Stimulated activated CD8-positive, alpha-beta memory T cell treated with anti-CD3 and anti-CD28 coated beads, Interleukin-7, amount 100 ng/mL, for 24 hours (primary cell): ENCODE measurements around the gene ITGA11.

Source experiments
- DNase-seq: peaks from one replicate; pipeline ENCODE4 v3.0.0-alpha.2; 2020; ENCODE audit warnings: low read depth

Gene ITGA11

DNA sequence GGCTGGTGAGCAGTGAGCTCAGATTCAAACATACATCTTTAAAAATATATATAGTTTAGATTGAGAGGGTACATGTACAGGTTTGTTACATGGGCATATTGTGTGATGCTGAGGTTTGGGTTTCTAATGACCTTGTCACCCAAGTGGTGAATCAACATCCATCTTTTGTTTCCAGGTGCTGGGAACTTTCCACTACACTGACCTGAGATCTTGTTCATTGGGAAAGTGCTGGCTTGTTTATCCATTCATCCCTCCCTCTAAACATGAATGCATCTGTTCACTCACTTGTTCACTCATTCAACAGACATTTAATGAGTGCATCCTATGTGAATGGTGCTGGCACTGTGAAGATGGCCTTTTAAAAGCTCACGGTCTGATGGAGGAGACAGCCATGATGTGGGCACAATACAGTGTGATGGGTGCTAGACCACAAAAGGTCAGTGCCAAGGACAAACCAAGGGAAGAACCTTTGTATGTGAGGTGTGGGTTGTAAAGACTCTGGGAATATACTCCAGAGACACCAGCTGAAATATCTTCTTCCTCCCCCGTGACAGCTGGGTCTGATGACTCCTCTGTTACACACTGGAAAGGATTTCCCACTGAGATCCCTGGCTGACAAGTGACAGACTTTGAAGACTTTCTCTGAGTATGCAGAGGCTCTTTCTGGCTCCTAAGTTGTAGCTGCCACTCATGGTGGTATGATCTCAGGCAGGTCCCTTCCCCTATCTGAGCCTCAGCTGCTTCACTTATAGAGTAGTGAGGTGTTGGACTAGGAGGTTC lies 16.2 kb upstream of the ITGA11 start:
- DNase-seq = no peak

DNA sequence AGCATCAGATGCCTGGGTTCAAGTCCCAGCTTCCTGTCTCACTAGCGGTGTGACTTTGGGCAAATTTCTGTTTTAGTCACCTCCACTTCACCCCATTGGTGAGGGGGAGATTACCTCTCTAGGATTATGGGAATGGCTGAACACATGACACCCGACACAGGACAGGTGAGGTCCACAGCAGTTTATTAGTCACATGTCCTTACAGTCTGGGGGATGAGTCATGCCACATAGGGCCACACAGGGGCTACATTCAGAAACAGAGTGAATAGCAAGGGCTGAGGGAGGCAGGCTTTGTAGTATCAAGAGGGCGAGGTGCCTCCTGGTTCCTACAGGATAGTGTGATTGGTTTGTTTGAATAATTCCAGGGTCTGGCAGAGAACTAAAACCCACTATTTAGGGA lies 15.2 kb upstream of the ITGA11 start:
- DNase-seq = no peak

DNA sequence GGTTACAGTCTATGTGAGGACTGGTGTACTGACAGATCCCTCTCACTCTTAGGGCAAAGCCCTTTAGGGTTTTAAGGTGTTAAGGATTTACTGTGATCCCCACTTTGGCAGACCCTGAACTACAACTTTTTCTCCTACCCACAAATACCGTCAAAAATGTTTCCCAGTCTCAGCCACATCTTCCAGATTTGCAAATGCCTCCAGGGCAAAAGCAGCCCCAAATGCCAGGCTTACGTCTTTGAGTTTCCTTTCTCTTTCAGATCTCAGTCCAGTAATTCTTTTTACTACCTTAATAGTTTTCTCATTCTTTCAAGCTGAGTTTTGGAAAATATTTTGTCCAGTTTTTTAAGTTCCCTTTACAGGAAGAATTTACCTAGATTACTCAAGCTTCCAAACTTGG lies 13.4 kb upstream of the ITGA11 start:
- DNase-seq = no peak

DNA sequence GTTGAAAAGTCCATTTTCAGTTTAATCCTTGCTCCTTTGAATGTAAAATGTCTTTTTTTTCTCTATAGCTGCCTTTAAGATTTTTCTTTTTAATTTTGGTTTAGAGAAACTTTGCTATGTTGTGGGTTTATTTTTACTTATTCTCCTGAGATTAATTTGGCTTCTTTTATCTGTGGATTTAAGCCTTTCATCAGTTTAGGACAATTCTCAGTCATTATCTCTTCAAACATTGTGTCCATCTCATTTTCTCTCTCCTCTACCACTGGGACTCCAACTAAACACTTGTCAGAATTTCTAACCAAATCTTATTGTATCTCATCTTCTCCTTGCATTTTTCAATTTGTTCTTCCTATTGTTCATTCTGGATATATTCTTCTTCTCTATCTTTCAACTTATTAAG lies 12.4 kb upstream of the ITGA11 start:
- DNase-seq = no peak

DNA sequence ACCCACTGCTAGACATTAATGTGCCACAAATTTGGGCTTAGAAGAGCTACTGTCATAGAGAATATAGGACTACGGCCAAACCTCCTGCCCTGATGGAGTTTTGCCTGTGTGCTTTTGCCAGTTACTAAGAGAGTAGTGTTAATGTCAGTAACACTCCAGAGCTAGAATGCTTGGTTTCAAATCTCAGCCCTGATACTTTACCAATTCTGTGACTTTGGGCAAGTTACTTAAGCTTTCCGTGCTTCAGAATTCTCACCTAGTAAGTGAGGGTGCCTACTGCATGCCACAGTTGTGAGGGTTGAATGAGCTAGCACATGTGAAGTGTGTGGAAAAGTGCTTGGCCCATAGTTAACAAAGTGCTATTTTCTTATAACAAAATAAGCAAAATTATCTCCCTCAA lies 10.9 kb upstream of the ITGA11 start:
- DNase-seq = no peak

DNA sequence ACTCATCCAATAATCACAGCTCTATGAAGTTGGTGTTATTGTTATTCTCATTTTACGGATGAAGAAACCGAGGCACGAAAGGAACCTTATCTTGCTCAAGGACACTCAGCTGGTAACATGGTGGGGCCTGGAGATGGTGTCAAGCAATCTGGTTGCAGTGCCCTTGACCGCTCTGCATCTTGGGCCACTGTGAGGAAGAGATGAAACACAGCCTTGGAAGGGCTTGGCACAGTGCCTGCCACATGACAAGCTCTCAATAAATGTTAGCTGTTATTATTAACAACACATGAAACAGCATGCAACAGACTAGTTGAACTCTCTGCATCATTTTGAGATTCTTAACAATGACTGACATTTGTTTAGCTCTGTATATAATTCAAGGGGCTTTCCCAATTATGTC lies 10.1 kb upstream of the ITGA11 start:
- no peak for DNase-seq

DNA sequence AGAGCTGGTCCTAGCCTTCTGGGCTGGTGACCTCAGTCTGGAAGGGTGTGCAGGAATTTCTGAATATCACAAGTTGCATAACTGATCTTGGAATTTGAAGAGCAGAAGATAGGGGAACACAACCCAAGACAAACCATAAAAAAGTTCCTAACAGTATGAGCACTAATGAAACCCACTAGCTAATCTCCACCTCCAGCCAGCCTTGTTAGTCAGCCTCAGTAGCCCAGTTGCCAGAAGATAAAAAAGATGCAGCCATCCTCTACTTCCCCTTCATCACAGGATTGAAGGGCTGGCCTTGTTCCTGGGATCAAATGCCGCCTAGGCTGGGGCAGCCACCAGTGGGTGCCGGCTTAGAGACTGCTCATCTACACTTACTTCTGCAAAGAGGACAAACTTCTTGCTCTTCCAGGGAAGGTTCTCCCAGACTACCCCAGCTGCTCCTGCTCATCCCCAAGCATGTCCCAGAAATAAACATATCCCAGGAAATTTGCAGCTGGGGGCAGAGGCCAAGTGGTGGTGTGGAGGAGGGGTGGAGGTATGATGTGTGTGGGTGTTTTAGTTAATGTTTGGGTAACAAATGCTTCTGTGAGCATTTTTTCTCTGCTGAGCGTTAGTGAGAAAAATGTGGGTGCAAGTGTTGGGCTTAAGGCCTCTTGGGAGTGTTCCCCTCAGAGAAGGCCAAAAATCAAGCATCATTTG lies 9.2 kb upstream of the ITGA11 start:
- no peak for DNase-seq

DNA sequence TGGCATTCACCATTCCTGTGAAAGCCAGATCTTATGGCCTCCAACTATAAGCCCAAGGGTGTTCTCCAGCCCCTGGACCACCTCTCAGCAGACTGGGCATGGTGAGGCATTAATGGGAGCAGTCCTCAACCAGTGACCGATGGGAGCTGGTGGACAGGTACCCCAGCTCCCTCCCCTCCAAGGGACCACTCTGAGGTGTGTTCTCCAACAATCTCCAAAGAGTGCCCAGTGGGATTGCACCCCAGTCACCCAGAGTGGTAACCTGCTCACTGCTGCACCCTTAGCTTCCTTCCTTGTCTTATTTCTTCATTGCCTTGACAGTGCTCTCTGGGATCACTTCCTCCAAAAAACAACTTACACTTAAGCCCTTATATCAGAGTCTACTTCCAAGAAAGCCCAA lies 8.2 kb upstream of the ITGA11 start:
- no peak for DNase-seq

DNA sequence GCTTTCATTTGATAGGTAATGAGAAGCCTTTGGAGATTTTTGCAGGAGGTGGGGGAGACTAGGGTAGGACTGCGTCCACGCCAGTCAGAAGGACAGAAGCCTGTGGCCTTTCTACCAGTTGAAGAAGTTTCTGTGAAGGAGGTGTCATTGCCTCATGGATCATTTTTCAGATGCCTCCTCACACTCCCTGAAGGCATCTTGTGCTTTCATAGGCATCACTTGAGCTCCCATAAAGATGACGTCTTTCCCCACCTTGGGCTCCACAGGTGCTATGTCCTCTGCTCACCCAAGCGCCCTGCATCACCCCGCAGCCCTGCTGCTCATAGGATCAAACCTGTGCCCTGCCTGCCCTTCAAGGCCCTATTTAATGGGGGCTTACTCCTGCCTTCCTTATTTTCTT lies 7.5 kb upstream of the ITGA11 start:
- DNase-seq = no peak

DNA sequence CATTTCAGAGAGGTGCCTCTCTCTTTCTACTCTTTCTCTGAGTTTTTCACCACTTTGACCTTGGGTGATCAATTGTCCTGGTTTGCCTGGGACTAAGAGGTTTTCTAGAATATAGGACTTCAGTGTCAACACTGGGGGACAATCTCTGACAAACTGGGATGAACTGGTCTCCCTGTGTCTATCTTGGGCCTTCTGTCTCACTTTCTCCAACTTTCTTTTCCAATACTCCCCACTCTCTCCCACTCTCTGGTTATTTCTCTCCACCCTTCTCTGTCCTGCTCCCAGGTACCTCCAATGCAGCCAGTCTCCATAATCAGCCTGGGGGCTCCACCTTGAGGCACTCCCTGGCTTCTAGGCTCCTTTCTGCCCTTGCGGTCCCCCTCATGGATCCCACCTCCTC lies 4.7 kb upstream of the ITGA11 start:
- DNase-seq = no peak

DNA sequence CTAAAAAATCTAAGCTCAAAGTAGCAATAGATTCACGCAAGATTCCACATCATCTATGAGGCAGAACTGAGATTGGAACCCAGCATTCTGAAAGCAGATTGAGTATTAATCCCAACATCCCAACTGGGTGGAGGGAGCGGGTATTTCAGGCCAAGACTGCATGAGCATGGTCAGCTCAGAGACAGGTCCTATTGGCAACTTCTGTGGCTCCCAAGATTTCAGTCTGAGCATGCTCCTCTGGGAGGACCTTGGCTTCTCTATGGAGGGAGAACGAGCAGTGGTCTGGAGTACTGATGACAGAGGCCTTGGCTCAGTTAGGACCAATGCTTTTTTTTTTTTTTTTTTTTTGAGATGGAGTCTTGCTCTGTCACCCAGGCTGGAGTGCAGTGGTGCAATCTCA lies 4.0 kb upstream of the ITGA11 start:
- DNase-seq = no peak

DNA sequence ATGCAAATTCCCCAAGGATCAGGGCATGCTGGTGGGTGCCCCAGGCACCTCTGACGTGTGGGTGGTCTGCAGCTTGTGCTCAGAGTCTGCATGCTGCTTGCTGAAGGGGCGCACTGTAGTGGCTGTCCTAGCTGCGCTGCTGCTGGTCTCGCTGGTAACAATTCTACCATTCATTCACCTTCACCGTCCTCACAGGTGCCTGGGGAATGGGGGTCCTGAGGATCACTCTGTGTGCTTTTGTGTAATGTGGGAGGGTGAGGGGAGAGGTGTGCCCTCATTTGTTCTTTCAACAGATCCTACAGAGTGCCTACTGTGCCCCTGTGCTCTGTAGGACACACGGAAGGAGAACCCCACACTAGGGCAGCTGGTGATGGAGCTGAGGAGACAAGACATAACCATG lies 2.1 kb upstream of the ITGA11 start:
- no peak for DNase-seq

DNA sequence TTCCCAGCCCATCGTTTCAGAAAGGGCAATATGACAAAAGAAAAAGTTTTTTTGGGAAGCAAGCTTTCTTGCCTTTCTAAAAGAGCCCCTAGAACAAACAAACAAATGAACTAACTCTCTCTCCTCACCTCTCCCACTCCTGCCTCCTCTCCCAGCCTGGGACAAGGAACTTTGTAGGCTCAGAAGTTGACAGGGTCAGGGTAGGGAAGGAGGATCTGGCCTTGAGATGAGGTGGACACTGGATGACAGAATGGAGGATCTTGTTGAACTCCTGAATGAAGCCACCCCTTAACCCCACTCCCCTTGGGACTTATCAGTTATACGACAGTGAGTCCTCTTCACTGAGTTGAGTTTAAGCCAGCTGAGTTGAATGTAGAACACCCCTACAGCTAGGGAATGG lies 1.6 kb upstream of the ITGA11 start:
- DNase-seq = no peak

DNA sequence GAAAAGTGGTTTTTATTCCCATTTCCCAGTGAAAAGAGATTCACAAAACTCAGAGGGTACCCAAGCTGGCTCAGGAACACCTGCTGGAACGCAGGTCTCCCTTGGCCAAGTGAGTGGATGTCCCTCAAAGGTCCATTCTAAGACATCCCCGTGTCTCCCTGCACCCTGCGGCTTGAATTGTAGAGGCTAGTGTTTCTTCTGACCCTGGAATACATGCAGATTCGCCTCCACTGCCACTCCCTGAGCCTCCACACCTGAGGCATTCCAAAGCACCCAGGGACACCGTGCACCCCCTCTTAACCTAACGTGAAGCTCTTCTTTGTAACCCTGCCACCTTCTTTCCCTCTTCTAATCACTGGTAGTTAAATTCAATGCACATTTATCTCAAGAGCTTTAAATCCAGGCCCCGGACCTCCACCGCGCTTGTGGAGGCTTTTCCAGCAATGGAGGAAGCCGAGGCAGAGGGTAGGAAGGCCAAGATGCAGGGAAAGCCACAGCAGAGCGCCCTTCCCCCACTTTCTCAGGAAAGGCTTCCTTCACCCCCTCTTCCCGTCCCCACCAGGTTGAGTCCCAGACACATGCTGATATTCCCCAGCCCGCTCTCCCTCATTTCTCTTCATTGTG lies 590 bp upstream of the ITGA11 start:
- no peak for DNase-seq

DNA sequence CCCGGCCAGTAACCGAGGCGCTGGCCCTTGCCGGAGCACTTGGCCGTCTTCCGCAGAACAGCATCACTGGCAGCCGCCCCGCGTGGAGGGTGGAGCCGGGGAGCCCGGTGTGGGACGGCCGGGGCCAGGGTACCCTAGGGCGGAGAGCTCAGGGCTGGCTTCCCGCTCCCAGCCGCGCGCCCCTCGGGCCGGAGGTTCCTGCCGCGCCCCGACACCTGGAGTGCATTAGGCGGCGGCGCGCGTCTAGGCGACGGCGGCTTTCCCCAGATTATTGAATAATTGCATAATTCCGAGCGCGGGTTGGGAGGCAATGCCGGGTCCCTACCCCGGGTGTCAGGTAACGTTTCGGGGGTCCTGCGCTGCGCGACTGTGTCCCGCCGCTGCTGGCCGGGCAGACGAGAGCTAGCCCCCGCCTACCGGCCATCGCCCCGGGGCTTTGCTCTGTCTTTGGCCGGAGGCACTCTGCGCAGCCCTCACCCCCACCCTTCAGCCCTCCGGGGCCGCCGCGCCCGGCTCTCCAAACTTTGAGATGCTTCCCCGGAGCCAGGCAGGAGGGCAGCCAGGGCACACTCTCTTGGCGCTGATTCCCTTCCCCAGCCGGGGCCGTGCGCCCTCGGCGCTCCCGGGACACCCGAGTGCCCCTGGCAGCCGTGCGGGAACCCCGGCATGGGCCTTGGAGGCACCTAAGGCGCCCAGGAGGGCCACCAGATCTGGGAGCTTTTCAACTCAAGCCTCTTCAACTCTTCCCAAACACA lies 749 bp downstream of the ITGA11 start:
- no peak for DNase-seq

DNA sequence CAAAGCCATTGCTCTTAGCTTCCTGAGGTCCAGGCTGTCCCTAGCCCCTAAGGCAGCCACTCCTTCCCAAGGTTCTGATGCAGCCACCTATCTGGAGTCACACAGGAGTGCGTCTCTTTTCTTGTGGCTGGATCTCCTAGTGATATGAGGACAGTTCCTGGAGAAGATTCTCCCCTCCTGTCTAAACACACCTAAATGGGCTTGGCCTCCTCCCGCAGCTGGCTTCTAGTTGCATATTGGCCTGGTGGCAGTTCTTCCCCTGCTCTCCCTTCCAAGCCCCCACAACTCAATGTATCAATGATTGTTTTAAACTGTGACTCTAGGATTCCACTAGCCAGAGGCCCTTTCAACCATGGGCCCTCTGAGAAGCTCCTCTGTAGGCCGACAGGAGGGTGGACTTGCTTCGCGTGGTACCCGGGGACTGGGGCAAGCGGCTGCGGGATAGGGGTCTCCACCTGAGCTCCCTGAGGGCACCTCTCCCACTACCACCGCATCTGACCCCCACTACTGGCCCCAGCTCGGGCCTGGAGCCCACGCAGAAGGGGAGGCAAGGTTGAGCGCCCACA lies 1.4 kb downstream of the ITGA11 start:
- DNase-seq = no peak

DNA sequence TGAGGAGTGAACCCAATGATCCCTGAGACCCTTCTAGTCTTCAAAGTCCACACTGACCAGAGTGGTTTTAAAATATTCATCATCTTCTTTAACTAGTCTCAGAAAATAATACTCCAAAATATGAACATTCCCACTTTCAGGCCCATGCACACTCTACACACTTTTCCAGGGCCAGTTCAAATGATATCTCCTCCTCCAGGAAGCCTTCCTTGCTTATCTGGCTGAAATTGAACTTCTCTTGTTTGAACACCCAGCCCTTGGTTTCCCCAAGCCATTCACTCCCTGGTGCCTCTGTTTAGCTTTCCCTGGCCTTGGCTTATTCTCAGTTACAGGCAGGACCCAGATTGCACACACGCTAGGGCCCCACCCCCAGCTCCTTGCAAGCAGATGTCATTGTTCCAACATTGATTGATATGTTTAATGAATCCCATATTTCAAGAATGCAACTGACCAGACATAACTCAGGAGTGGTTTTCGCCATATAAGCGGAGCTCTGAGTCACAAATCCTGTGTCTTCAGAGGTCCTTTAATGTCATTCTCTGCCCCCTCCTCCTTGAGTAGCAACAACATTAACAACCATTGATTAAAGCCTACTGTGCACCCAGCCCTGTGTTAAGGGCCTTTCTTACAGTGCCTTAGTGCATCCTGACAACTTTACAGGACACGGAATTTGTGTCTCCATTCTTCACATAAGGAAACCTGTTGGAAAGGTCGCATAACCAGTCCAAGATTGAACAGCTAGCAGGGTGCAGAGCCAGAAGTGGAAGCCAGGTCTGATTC lies 2.1 kb downstream of the ITGA11 start:
- no peak for DNase-seq

DNA sequence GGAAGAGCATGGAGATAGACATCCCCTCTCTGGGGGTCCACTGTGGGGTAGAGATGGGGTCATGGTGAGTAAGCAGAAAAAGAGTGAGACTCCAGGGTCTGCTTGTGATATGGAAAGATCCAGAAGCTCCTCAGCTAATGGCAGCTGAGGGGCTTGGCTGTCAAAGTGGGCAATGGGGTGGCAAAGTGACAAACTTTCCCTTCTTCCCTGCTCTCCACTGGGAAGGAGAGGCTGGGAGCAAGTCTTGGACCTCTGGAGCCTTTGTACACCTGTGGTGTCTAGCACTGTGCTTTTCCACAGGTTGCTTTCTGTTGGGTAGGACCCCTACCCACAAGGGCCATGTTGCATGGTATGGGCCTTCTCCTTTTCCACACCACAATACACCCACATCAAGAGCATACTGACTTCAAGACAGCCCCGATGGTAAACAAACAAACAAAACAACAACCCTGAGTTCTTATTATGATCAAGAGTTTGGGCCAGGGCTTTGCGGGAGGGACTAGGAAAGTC lies 3.5 kb downstream of the ITGA11 start:
- DNase-seq = no peak

DNA sequence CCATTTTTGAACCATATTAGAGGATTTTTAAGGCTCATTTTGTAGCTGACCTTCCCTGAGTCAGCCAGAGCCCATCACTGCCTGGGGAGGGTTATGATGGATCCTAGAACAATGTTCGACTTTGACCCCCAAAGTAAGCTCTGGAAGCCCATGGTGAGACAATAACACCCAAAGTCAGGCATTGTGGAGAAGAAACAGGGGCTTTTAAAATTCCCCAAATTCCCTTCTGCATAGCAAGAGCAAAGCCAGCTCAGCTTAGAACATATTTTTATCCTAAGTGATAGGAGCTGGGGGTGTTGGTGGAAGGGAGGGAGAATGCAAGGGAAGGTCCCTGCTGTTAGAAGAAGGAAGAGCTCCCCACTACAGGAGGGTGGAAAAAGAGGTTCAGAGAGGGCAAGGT lies 4.0 kb downstream of the ITGA11 start:
- no peak for DNase-seq

DNA sequence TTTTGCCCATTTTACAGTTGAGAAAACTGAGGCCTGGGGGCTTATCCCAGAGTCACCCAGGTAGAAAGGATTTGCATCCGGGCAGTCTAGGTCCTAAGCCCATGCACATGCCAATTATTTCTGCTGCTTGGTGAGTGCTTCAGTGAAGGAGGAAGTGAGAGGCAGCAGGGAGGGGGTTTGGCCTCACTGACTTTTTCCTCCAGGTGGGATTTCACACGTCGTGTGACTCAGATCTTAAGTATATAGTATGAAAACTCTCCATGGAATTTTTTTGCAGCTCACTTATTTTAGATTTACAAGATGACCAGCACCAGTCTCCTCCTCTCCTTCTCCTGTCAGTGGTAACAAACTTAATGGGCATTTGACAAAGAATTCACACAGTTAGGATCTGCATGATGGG lies 4.6 kb downstream of the ITGA11 start:
- no peak for DNase-seq

DNA sequence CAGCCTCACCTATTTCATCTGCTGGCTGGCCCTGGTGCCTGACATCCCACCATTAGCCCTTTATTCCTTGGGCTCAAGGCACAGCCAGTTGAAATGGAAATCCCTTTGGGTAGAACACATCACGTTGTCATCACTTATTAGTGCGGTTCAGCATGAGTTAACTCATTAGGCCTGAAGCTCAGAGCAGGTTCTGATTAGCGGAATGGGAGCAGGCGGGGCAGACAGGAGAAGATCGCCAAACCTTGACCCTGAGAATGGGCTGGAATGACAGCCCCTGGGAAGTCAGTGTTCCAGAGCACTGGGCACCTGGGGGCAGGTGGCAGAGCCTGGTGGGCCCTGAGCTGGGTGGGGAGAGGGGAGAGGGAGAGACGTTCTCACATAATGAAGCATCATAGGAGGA lies 5.8 kb downstream of the ITGA11 start:
- DNase-seq = no peak
